ENCODE results near the gene ATIC.

The ATIC gene

GRCh38 chr2:215367662-215368492 is 56.0 kb downstream of the ATIC start:
- DNase-seq (ENCODE audit: low spot score), result no peak
- in situ Hi-C loops (cut with MboI; ENCODE audit: low sequenced_read_pairs, unreplicated experiment), result no loop called here
- TF ChIP-seq CTCF (IDR thresholded peaks at IDR 0.05; ENCODE audit: borderline replicate concordance, control extremely low read depth, extremely low read depth, insufficient read depth, missing control alignments), result no peak

GRCh38 chr2:215368493-215368809 is 56.6 kb downstream of the ATIC start:
- no peak for DNase-seq (ENCODE audit: low spot score)
- in situ Hi-C loops (cut with MboI; ENCODE audit: low sequenced_read_pairs, unreplicated experiment), result no loop called here
- no peak for TF ChIP-seq CTCF (IDR thresholded peaks at IDR 0.05; ENCODE audit: borderline replicate concordance, control extremely low read depth, extremely low read depth, insufficient read depth, missing control alignments)

- TF ChIP-seq CTCF (IDR thresholded peaks at IDR 0.05; ENCODE audit: borderline replicate concordance, control extremely low read depth, extremely low read depth, insufficient read depth, missing control alignments), result no peak
- in situ Hi-C loops (cut with MboI; ENCODE audit: low sequenced_read_pairs, unreplicated experiment), result no loop called here
- DNase-seq (ENCODE audit: low spot score), result no peak
These were observed 57.4 kb downstream of the ATIC start for GRCh38 chr2:215369181-215369760.

- in situ Hi-C loops (cut with MboI; ENCODE audit: low sequenced_read_pairs, unreplicated experiment), result no loop called here
- no peak for DNase-seq (ENCODE audit: low spot score)
- no peak for TF ChIP-seq CTCF (IDR thresholded peaks at IDR 0.05; ENCODE audit: borderline replicate concordance, control extremely low read depth, extremely low read depth, insufficient read depth, missing control alignments)
These were observed 58.5 kb downstream of the ATIC start for GRCh38 chr2:215370112-215370965.

- in situ Hi-C loops (cut with MboI; ENCODE audit: low sequenced_read_pairs, unreplicated experiment), result no loop called here
- TF ChIP-seq CTCF (IDR thresholded peaks at IDR 0.05; ENCODE audit: borderline replicate concordance, control extremely low read depth, extremely low read depth, insufficient read depth, missing control alignments), result no peak
- DNase-seq (ENCODE audit: low spot score), result no peak
These were observed 60.3 kb downstream of the ATIC start for GRCh38 chr2:215371915-215372897.

All from GM13976 (cell line).